Loucy (cell line): Measurements from ENCODE around the gene NPSR1.

Source experiments
- EZH2phosphoT487 ChIP-seq: fragments of 200-600 bp; IDR thresholded peaks from 2 replicates; pipeline ENCODE4 v1.6.1; 2018; ENCODE audit warnings: antibody characterized with exemption, mild to moderate bottlenecking, moderate library complexity, borderline replicate concordance
- TF ChIP-seq, protein P1 (sequence below): fragments of 200-600 bp; sonication (generic); conservative IDR thresholded peaks from 2 replicates; pipeline ENCODE4 v1.5.1; 2014; ENCODE audit warnings: mild to moderate bottlenecking, antibody characterized with exemption, low read length

DNA sequence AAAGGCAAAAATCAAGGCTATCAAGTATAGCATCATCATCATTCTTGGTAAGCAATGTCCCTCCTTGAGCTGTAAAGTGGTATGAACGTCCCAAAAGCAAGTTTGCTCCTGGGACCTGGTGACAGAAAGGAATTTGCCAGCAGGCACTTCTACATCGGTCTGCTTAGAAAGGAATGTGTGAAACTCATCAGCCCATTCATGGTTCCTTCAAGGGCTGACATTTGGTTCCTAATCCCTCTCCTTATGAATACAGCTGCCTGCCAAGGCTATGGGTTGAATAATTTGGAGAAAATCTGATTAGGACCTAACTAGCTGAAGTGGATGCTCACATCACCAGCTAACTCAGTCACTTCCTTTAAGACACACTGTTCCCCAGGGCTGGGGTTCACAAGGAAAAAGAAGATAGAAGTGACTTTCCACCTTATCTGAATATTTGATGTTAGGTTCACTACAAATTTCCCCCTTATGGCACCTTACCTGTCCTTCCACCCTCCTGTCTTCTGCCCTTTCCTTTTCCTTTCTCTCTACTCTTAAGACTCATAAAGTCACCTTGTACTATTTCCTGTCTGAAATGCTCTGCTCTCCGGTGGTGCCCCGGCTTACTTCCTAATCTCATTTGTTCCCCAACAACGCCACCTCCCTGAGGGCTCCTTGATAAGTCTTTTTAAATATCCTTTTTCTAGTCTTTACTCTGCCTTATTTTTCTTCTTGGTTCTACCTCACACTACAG is 187.1 kb downstream of the NPSR1 start:
- TF ChIP-seq, protein P1, sequence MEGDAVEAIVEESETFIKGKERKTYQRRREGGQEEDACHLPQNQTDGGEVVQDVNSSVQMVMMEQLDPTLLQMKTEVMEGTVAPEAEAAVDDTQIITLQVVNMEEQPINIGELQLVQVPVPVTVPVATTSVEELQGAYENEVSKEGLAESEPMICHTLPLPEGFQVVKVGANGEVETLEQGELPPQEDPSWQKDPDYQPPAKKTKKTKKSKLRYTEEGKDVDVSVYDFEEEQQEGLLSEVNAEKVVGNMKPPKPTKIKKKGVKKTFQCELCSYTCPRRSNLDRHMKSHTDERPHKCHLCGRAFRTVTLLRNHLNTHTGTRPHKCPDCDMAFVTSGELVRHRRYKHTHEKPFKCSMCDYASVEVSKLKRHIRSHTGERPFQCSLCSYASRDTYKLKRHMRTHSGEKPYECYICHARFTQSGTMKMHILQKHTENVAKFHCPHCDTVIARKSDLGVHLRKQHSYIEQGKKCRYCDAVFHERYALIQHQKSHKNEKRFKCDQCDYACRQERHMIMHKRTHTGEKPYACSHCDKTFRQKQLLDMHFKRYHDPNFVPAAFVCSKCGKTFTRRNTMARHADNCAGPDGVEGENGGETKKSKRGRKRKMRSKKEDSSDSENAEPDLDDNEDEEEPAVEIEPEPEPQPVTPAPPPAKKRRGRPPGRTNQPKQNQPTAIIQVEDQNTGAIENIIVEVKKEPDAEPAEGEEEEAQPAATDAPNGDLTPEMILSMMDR, result no peak
- no peak for TF ChIP-seq EZH2phosphoT487
